Smooth muscle cell (in vitro differentiated cells): ENCODE measurements around the gene OR11G2. TPM values are rescaled to one million over a fixed set of nuclear protein-coding genes. Genes with fewer than 3 reads are reported as not detected.

Source experiments
- DNase-seq: peaks from one replicate; lab custom pipeline; 2025; ENCODE audit not compliant: unreplicated experiment; lab: John Stamatoyannopoulos, UW
- H2AFZ ChIP-seq: fragments of 200-600 bp; sonication (generic); 2 replicates; pipeline ENCODE4 v1.6.0; 2016; ENCODE audit warnings: antibody characterized with exemption, low read depth, mild to moderate bottlenecking
- H3F3A ChIP-seq: fragments of 200-600 bp; sonication (generic); 2 replicates; pipeline ENCODE4 v1.6.0; 2017; ENCODE audit warnings: antibody characterized with exemption, low read depth
- H3K27ac ChIP-seq: fragments of 200-600 bp; sonication (generic); 2 replicates; pipeline ENCODE4 v1.5.1; 2016; ENCODE audit warnings: low read depth, mild to moderate bottlenecking
- H3K27me3 ChIP-seq: fragments of 200-600 bp; sonication (generic); 2 replicates; pipeline ENCODE4 v1.6.1; 2016; ENCODE audit warnings: low read depth, mild to moderate bottlenecking
- H3K36me3 ChIP-seq: fragments of 200-600 bp; sonication (generic); 2 replicates; pipeline ENCODE4 v1.5.1; 2016; ENCODE audit warnings: low read depth
- H3K4me1 ChIP-seq: fragments of 200-600 bp; sonication (generic); 2 replicates; pipeline ENCODE4 v1.5.1; 2016; ENCODE audit warnings: low read depth
- H3K4me2 ChIP-seq: fragments of 200-600 bp; sonication (generic); 2 replicates; pipeline ENCODE4 v1.6.0; 2016; ENCODE audit warnings: mild to moderate bottlenecking
- H3K4me3 ChIP-seq: fragments of 200-600 bp; sonication (generic); 2 replicates; pipeline ENCODE4 v1.5.1; 2016; ENCODE audit warnings: mild to moderate bottlenecking
- H3K79me2 ChIP-seq: fragments of 200-600 bp; sonication (generic); 2 replicates; pipeline ENCODE4 v1.6.0; 2016; ENCODE audit warnings: low read depth, mild to moderate bottlenecking
- H3K9ac ChIP-seq: fragments of 200-600 bp; sonication (generic); 2 replicates; pipeline ENCODE4 v1.6.0; 2016; ENCODE audit warnings: low read depth
- H3K9me3 ChIP-seq: fragments of 200-600 bp; sonication (generic); replicated peaks from 2 replicates; pipeline ENCODE4 v1.5.1; 2016; ENCODE audit warnings: low read depth
- H4K20me1 ChIP-seq: fragments of 200-600 bp; sonication (generic); 2 replicates; pipeline ENCODE4 v1.6.0; 2016; ENCODE audit warnings: low read depth
- CTCF ChIP-seq: fragments of 200-600 bp; sonication (generic); IDR thresholded peaks from 2 replicates; pipeline ENCODE4 v1.5.1; 2017; ENCODE audit warnings: borderline replicate concordance, mild to moderate bottlenecking, antibody characterized with exemption; ENCODE audit not compliant: insufficient read depth, poor library complexity, severe bottlenecking
- WGBS: methylation state at CpG from one replicate; pipeline ENCODE4 v1.1.7; 2016; ENCODE audit warnings: low lambda C conversion rate; 5-methylcytosine and 5-hydroxymethylcytosine counted together
- polyA plus RNA-seq: library from polyadenylated mRNA; unstranded; fragments of >200 nt; fragmentation: Nextera tagmentation; extraction: Ambion mirVana; gene quantifications from 2 replicates; pipeline ENCODE4 v1.2.1, GENCODE V29; 2016
- total RNA-seq: library from RNA; depleted of rRNA; stranded (reverse); fragments of >200 nt; gene quantifications from 2 replicates; pipeline ENCODE4 v1.2.3, GENCODE V29; 2014

The OR11G2 gene
- total and polyA plus RNA-seq, 2 experiments from 2014 or later = not detected

- H4K20me1 ChIP-seq = no peaks in the 10 kb centered on the region
- no peak overlapping the region for H2AFZ ChIP-seq
- no peaks in the 10 kb centered on the region for H3F3A ChIP-seq
- no peak overlapping the region for H3K9ac ChIP-seq
- no peak for DNase-seq
- H3K4me1 ChIP-seq = no peaks in the 10 kb centered on the region
- no peak for TF ChIP-seq CTCF
- H3K27me3 ChIP-seq = no peaks in the 10 kb centered on the region
- no peak overlapping the region for H3K4me3 ChIP-seq
- no peaks in the 10 kb centered on the region for H3K36me3 ChIP-seq
- H3K27ac ChIP-seq = no peak overlapping the region
- H3K4me2 ChIP-seq = no peak overlapping the region
- H3K79me2 ChIP-seq = no peaks in the 10 kb centered on the region
- 48% methylated on average over 5 of the region's 5 CpGs for WGBS
- peaks cover 8% of the 10 kb centered on the region for H3K9me3 ChIP-seq
These were observed 11.5 kb upstream of the OR11G2 start for GRCh38 chr14:20179218-20179617.

DNA sequence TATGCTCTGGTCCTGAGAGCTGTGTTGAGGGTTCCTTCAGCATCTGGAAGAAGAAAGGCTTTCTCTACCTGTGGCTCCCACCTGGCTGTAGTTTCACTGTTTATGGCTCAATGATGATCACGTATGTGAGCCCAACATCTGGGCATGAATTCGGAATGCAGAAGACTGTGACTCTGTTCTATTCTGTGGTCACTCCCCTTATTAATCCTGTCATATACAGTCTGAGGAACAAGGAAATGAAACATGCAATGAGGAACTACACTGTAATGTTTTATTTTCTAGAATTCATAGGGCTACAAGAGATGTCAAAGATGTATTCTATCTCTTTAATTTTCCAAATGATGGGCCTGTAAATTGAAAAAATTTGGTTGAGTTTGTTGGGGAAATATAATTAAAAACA lies 10.8 kb upstream of the OR11G2 start:
- 54% methylated on average over 2 of the region's 2 CpGs for WGBS
- no peak overlapping the region for H3K4me2 ChIP-seq

GRCh38 chr14:20180486-20180885 lies 10.2 kb upstream of the OR11G2 start:
- Histone ChIP-seq H3K4me1 (no peaks in the 10 kb centered on the region), H3K9me3 (peaks cover 8% of the 10 kb centered on the region), H2AFZ (no peak overlapping the region), H3K27me3 (no peaks in the 10 kb centered on the region), H3K36me3 (no peaks in the 10 kb centered on the region), H3K4me2 (no peak overlapping the region), H3K79me2 (no peaks in the 10 kb centered on the region), H3K9ac (no peak overlapping the region), H3F3A (no peaks in the 10 kb centered on the region), H3K4me3 (no peak overlapping the region), H4K20me1 (no peaks in the 10 kb centered on the region), H3K27ac (no peak overlapping the region)
- 41% methylated on average over 2 of the region's 2 CpGs for WGBS
- TF ChIP-seq CTCF = no peak
- no peak for DNase-seq

More for the DNA sequence above, 10.8 kb upstream of the OR11G2 start:
- Histone ChIP-seq H4K20me1 (no peaks in the 10 kb centered on the region), H3K9me3 (peaks cover 8% of the 10 kb centered on the region), H3K4me1 (no peaks in the 10 kb centered on the region), H3K9ac (no peak overlapping the region), H3K79me2 (no peaks in the 10 kb centered on the region), H3K4me3 (no peak overlapping the region), H2AFZ (no peak overlapping the region), H3F3A (no peaks in the 10 kb centered on the region), H3K27ac (no peak overlapping the region), H3K36me3 (no peaks in the 10 kb centered on the region), H3K27me3 (no peaks in the 10 kb centered on the region)
- TF ChIP-seq CTCF = no peak
- no peak for DNase-seq

DNA sequence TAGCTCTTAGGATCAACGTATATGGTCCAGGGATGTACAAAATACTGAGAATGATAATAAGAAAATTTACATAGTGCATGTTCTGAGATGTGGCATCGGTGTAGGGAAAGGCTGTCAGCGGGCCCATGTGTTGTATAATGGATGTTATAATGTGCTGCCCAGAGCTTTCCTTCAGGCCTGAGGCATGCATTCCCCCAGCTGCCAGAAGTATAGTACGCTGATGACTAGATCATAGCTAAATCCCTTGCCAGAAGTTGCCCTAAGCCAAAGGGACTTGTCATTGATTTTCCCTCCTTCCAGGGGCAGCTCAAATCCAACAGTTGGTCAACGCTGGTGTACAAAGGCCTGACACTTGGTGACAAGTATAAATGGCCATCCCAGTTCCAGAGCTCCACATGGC lies 6.5 kb upstream of the OR11G2 start:
- Histone ChIP-seq H3F3A (no peaks in the 10 kb centered on the region), H3K9me3 (no peaks in the 10 kb centered on the region), H3K4me1 (no peaks in the 10 kb centered on the region), H3K27me3 (no peaks in the 10 kb centered on the region), H2AFZ (no peak overlapping the region), H3K79me2 (no peaks in the 10 kb centered on the region), H3K36me3 (no peaks in the 10 kb centered on the region), H4K20me1 (no peaks in the 10 kb centered on the region), H3K9ac (no peak overlapping the region), H3K27ac (no peak overlapping the region), H3K4me3 (no peak overlapping the region), H3K4me2 (no peak overlapping the region)
- TF ChIP-seq CTCF = no peak
- 56% methylated on average over 5 of the region's 5 CpGs for WGBS
- DNase-seq = no peak
